H9 (cell line): ENCODE data around the gene LINS1. TPM values are rescaled to one million over a fixed set of nuclear protein-coding genes. Genes with fewer than 3 reads are reported as not detected.

ENCODE experiments used
- DNase-seq: peaks from one replicate; pipeline ENCODE4 v3.0.0-alpha.2; 2017
- H2AFZ ChIP-seq: one replicate; pipeline ENCODE4 v1.6.1; 2013; ENCODE audit warnings: mild to moderate bottlenecking, low read length, control low read depth, moderate library complexity
- H2AK5ac ChIP-seq: 2 replicates; pipeline ENCODE4 v1.6.1; 2013; ENCODE audit warnings: low read length, control low read depth, mixed read lengths; ENCODE audit not compliant: insufficient read length
- H2BK120ac ChIP-seq: one replicate; pipeline ENCODE4 v1.6.1; 2013; ENCODE audit warnings: low read depth, mild to moderate bottlenecking, low read length, control low read depth, inconsistent platforms; ENCODE audit not compliant: poor library complexity, severe bottlenecking
- H2BK12ac ChIP-seq: 2 replicates; pipeline ENCODE4 v1.6.1; 2013; ENCODE audit warnings: low read length, control low read depth, mixed read lengths, low read depth; ENCODE audit not compliant: insufficient read length
- H2BK15ac ChIP-seq: 2 replicates; pipeline ENCODE4 v1.6.1; 2013; ENCODE audit warnings: low read depth, low read length, control low read depth
- H2BK20ac ChIP-seq: one replicate; pipeline ENCODE4 v1.6.1; 2013; ENCODE audit warnings: low read depth, mild to moderate bottlenecking, low read length, control low read depth, inconsistent platforms; ENCODE audit not compliant: poor library complexity, severe bottlenecking
- H2BK5ac ChIP-seq: 2 replicates; pipeline ENCODE4 v1.6.1; 2013; ENCODE audit warnings: low read length, control low read depth, mixed read lengths; ENCODE audit not compliant: insufficient read length
- H3K14ac ChIP-seq: 2 replicates; pipeline ENCODE4 v1.6.1; 2013; ENCODE audit warnings: low read length, control low read depth; ENCODE audit not compliant: insufficient read depth
- H3K18ac ChIP-seq: 2 replicates; pipeline ENCODE4 v1.6.1; 2013; ENCODE audit warnings: low read depth, mild to moderate bottlenecking, mixed read lengths, low read length, control low read depth; ENCODE audit not compliant: insufficient read length
- H3K23ac ChIP-seq: 2 replicates; pipeline ENCODE4 v1.6.1; 2013; ENCODE audit warnings: low read length, control low read depth, mixed read lengths, low read depth; ENCODE audit not compliant: insufficient read length
- H3K23me2 ChIP-seq: 2 replicates; pipeline ENCODE4 v1.6.1; 2013; ENCODE audit warnings: low read depth, mild to moderate bottlenecking, mixed read lengths, low read length, control low read depth; ENCODE audit not compliant: insufficient read length, poor library complexity, severe bottlenecking
- H3K27ac ChIP-seq: 2 replicates; pipeline ENCODE4 v1.5.1; 2013; ENCODE audit warnings: low read length, control low read depth, mixed read lengths, low read depth; ENCODE audit not compliant: insufficient read length
- H3K27me3 ChIP-seq: 2 replicates; pipeline ENCODE4 v1.6.1; 2013; ENCODE audit warnings: low read length, control low read depth, inconsistent platforms; ENCODE audit not compliant: insufficient read depth
- H3K4ac ChIP-seq: 2 replicates; pipeline ENCODE4 v1.6.1; 2013; ENCODE audit warnings: low read depth, mild to moderate bottlenecking, control low read depth, inconsistent platforms, low read length, moderate library complexity
- H3K4me1 ChIP-seq: 2 replicates; pipeline ENCODE4 v1.6.1; 2013; ENCODE audit warnings: low read length, control low read depth, inconsistent platforms; ENCODE audit not compliant: insufficient read depth
- H3K4me2 ChIP-seq: 2 replicates; pipeline ENCODE4 v1.6.1; 2013; ENCODE audit warnings: low read length, control low read depth, mixed read lengths; ENCODE audit not compliant: insufficient read length, insufficient read depth
- H3K56ac ChIP-seq: 2 replicates; pipeline ENCODE4 v1.6.1; 2013; ENCODE audit warnings: low read depth, mild to moderate bottlenecking, mixed read lengths, low read length, control low read depth; ENCODE audit not compliant: insufficient read length
- H3K79me1 ChIP-seq: 2 replicates; pipeline ENCODE4 v1.6.1; 2013; ENCODE audit warnings: low read depth, mild to moderate bottlenecking, moderate library complexity, low read length, control low read depth, inconsistent platforms; ENCODE audit not compliant: insufficient read depth, poor library complexity, severe bottlenecking
- H3K79me2 ChIP-seq: 2 replicates; pipeline ENCODE4 v1.6.1; 2013; ENCODE audit warnings: low read length, control low read depth, inconsistent platforms; ENCODE audit not compliant: insufficient read depth
- H3K9ac ChIP-seq: 2 replicates; pipeline ENCODE4 v1.6.1; 2013; ENCODE audit warnings: low read length, control low read depth, mixed read lengths; ENCODE audit not compliant: insufficient read length; ENCODE audit errors: extremely low read depth
- H3K9me3 ChIP-seq: one replicate; pipeline ENCODE4 v1.6.1; 2013; ENCODE audit warnings: low read depth, low read length, inconsistent platforms; ENCODE audit not compliant: control insufficient read depth
- H3T11ph ChIP-seq: one replicate; pipeline ENCODE4 v1.6.1; 2013; ENCODE audit warnings: mild to moderate bottlenecking, low read length, control low read depth, inconsistent platforms
- H4K20me1 ChIP-seq: one replicate; pipeline ENCODE4 v1.6.1; 2013; ENCODE audit not compliant: control insufficient read depth, insufficient read length, insufficient read depth
- H4K5ac ChIP-seq: 2 replicates; pipeline ENCODE4 v1.6.1; 2013; ENCODE audit warnings: low read depth, mild to moderate bottlenecking, mixed read lengths, low read length, control low read depth; ENCODE audit not compliant: insufficient read length
- H4K8ac ChIP-seq: replicated peaks from 2 replicates; pipeline ENCODE4 v1.6.1; 2013; ENCODE audit warnings: low read length, control low read depth, mixed read lengths, low read depth; ENCODE audit not compliant: insufficient read length
- H4K91ac ChIP-seq: 2 replicates; pipeline ENCODE4 v1.6.1; 2013; ENCODE audit warnings: low read depth, mild to moderate bottlenecking, moderate library complexity, mixed read lengths, low read length, control low read depth; ENCODE audit not compliant: insufficient read length
- H3K27ac Mint-ChIP-seq, 3 experiments: 2 replicates in 2 of 3; 3 replicates in 1 of 3; pipeline ENCODE4 v1.8.0; 2020 to 2021; ENCODE audit warnings: mixed read lengths in 3 of 3, mild to moderate bottlenecking in 1 of 3, moderate library complexity in 1 of 3
- H3K27me3 Mint-ChIP-seq: 2 replicates; pipeline ENCODE4 v1.8.0; 2021; ENCODE audit warnings: low read depth, mild to moderate bottlenecking, moderate library complexity, mixed read lengths
- H3K36me3 Mint-ChIP-seq, 3 experiments: 2 replicates in 2 of 3; 3 replicates in 1 of 3; pipeline ENCODE4 v1.8.0; 2020 to 2021; ENCODE audit warnings: low read depth in 3 of 3, mixed read lengths in 3 of 3; ENCODE audit not compliant: insufficient read depth in 1 of 3
- H3K4me1 Mint-ChIP-seq, 2 experiments: 2 replicates each; pipeline ENCODE4 v1.8.0; 2020; ENCODE audit warnings: mixed read lengths in 2 of 2
- H3K4me3 Mint-ChIP-seq, 2 experiments: 2 replicates in 1 of 2; 3 replicates in 1 of 2; pipeline ENCODE4 v1.8.0; 2020 to 2021; ENCODE audit warnings: mild to moderate bottlenecking in 2 of 2, mixed read lengths in 2 of 2, moderate library complexity in 1 of 2
- H3K9me3 Mint-ChIP-seq, 2 experiments: 2 replicates in 1 of 2; 3 replicates in 1 of 2; pipeline ENCODE4 v1.8.0; 2020; ENCODE audit warnings: mild to moderate bottlenecking in 2 of 2, mixed read lengths in 2 of 2, moderate library complexity in 1 of 2
- CTCF ChIP-seq: fragments of 200-600 bp; sonication (generic); conservative IDR thresholded peaks from 3 replicates; pipeline ENCODE4 v1.8.0; 2021; ENCODE audit warnings: antibody characterized with exemption, mild to moderate bottlenecking
- WGBS: extraction: QIAGEN DNeasy Blood & Tissue Kit; methylation state at CpG from one replicate; pipeline ENCODE4 v1.1.7; 2013; ENCODE audit warnings: missing lambda C conversion rate, low lambda C conversion rate, mixed read lengths; ENCODE audit not compliant: insufficient read length; ENCODE audit errors: extremely low coverage; 5-methylcytosine and 5-hydroxymethylcytosine counted together
- total RNA-seq: library from RNA; stranded (reverse); gene quantifications from 2 replicates; pipeline ENCODE4 v1.2.1, GENCODE V29; 2021

LINS1 gene
- total RNA-seq, 1 experiment from 2014 or later = 8.8 TPM

GRCh38 chr15:100537331-100537730 is 64.7 kb downstream of the LINS1 start:
- WGBS = no CpG with 5 or more reads among the region's 2 CpGs
- H2AK5ac ChIP-seq = no peak overlapping the region
- no peaks in the 10 kb centered on the region for H3K79me1 ChIP-seq
- H3K4me3 Mint-ChIP-seq = no peak overlapping the region
- H3K9ac ChIP-seq = no peak overlapping the region
- no peak overlapping the region for H3K23ac ChIP-seq
- H3K4ac ChIP-seq = no peak overlapping the region
- peaks cover 4% of the 10 kb centered on the region for H3K27me3 Mint-ChIP-seq
- H2BK5ac ChIP-seq = no peak overlapping the region
- H3K9me3 ChIP-seq = no peaks in the 10 kb centered on the region
- TF ChIP-seq CTCF = no peak
- H3K27ac ChIP-seq = no peak overlapping the region
- no peak overlapping the region for H2BK12ac ChIP-seq
- no peak overlapping the region for H4K91ac ChIP-seq
- H3K27me3 ChIP-seq = no peaks in the 10 kb centered on the region
- peaks cover 0 to 8% (median 6%) of the 10 kb centered on the region in 3 experiments; a peak in 5 of 7 replicates for H3K36me3 Mint-ChIP-seq
- H2BK20ac ChIP-seq = no peak overlapping the region
- H4K20me1 ChIP-seq = no peaks in the 10 kb centered on the region
- no peak overlapping the region for H3K18ac ChIP-seq
- H2AFZ ChIP-seq = no peak overlapping the region
- H3K9me3 Mint-ChIP-seq = peaks cover 18 to 20% of the 10 kb centered on the region in 2 experiments
- H3K4me1 Mint-ChIP-seq = no peaks in the 10 kb centered on the region
- H3K56ac ChIP-seq = no peak overlapping the region
- H3T11ph ChIP-seq = no peak overlapping the region
- H3K79me2 ChIP-seq = no peaks in the 10 kb centered on the region
- H3K27ac Mint-ChIP-seq = no peak overlapping the region
- H2BK15ac ChIP-seq = no peak overlapping the region
- H3K23me2 ChIP-seq = no peaks in the 10 kb centered on the region
- H4K8ac ChIP-seq = no peak overlapping the region
- no peak overlapping the region for H3K14ac ChIP-seq
- no peak overlapping the region for H2BK120ac ChIP-seq
- no peak overlapping the region for H3K4me2 ChIP-seq
- H3K4me1 ChIP-seq = no peaks in the 10 kb centered on the region
- no peak for DNase-seq
- H4K5ac ChIP-seq = no peak overlapping the region
